NCI-H2171 (cell line): ENCODE results near the gene LTF.
"Not testable (repeated sequence)": the region's sequence is repeated elsewhere in the genome, so short reads cannot be mapped to it uniquely, and the experiment has no call there.

Experiments used
- DNase-seq: peaks from one replicate; lab custom pipeline; 2025; lab: John Stamatoyannopoulos, UW

The LTF gene

DNA sequence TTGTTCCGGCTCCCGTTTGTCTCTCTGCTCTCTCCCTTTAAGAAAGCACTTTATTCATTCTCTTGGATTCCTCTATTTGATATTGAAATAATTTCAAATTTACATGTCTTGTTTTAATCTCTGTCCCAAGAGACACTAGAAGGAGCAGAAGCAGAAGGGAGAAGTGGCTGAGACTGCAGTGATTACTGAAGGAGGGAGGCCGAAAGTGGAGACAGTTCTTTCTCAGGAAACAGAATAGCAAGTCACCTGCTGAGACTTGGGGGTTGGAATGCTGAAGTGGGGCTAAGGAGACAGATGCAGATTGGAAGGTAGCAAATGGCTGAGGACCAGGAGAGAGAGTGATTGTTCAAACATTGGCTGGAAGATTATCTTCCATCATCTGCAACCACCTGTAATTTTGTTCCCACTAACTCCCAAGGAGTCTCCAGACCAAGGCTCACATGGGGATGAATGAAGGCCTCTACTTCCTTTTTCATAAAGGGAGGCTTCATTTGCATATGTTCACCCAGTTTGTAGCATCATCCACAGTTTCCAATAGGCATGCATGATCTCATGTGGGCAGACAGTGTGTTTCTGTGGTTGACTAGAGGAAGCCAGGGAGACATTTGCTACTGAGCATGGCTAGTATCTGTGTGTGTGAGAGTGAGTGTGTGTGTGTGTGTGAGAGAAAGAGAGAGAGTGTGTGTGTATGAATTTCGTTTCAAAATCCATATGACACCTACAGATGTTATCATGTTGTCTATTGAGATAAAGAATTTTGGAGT lies 24.0 kb downstream of the LTF start:
- DNase-seq = no peak

DNA sequence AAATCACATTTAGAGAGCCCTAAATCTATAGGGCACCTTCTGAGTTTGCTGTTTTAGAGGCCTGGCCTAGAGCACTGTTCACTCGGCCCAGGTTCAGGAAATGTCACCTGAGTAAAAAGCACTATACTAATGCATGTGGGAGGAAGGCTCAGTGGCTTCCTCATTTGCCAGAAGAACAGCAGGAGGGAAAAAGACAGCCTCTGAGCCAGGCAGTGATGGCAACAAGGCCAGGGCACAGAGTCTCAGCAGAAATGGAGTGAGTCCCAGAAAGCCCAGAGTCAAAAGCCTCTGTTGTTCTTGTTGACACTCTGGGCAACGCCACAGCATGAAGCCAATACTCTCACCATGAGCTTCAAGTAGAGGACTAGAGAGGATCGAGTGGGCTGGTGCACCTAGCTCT lies 25.9 kb downstream of the LTF start:
- DNase-seq = no peak

DNA sequence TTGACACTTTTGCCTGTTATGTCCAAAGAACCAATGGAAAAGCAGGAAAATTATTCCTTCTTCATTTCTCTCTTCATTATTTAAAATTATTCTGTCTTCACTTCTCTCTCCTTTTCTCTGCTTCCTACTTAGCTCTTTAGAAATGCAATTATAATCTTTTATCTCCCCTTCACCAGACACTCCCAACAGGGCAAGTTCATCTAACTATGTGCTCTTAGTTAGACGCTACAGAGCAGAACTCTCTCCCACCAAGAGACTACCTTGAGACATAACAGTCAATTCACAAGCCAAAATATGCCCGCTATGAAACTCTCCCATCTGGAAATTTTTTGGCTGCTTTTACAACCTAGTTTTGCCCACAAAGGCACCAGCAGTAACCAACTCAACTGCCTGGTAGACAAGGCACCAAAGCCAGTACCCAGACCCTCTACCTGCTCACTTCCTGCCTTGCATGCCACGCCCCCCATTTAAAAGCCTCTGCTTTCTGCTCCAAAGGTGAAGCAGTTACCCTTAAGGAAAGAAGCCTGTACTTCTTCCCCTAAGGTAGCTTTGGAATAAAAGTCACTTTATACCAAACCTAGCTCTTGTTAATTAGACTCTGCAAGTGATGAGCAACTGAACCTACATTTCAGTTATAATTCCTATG lies 29.5 kb downstream of the LTF start:
- DNase-seq = no peak

DNA sequence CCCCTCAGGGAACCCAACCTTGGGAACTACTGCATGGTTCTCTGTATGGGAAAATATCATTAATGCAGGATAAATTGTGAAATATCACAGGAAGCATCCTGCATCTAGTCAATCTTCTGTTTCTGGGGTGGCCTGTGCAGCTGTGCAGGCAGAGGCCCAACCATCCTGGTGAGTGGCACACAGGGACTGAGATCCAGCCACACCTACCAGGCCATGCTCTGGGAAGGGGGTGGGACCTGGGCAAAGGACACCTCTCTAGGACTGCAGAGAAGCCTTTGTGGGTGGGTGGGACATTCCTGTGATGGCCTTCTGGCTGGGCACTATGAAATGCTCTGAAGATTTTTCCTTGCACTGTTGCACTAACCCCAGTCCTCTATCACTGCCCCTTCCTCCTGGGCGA lies 30.9 kb downstream of the LTF start:
- no peak for DNase-seq

DNA sequence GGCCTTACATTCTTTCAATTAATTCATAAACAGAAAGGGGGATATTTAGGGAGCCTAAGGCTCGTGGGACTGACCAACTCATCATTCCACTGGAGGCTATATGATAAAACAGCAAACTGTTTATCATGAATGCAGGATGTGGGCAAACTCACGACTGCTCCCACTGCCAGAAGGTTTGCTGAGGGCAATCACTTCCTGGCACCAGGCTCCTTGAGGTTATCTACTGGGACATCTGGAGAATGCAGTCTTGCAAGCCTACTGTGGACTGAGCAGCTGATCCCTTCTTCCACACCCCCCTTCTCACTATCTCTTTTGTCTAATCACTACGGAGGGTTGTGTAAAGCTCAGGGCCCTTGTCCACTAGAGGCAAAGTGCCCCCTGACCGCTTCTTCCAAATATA lies 31.6 kb downstream of the LTF start:
- not testable (repeated sequence) for DNase-seq

DNA sequence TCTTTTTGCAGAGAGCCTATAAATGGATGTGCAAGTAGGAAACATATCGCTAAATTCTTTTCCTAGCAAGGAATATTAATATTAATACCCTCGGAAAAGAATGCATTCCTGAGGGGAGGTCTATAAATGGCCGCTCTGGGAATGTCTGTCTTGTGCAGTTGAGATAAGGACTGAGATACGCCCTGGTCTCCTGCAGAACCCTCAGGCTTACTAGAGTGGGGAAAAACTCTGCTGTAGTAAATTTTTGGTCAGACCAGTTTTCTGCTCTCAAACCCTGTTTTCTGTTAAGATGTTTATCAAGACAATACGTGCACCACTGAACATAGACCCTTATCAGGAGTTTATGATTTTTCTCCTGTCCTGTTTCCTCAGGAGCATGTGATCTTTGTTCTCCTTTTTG lies 32.8 kb downstream of the LTF start:
- not testable (repeated sequence) for DNase-seq

DNA sequence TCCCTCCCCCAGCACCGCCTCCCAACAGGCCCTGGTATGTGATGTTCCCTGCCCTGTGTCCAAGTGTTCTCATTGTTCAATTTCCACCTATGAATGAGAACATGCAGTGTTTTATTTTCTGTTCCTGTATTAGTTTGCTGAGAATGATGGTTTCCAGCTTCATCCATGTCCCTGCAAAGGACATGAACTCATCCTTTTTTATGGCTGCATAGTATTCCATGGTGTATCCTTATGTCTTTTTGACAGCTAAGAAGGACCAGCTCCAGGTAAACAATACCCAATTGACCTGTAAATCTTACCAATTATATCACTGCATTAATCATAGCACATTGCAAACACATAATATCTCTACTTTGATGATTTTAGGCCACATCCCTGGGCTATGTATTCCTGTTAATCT lies 33.8 kb downstream of the LTF start:
- DNase-seq = not testable (repeated sequence)

DNA sequence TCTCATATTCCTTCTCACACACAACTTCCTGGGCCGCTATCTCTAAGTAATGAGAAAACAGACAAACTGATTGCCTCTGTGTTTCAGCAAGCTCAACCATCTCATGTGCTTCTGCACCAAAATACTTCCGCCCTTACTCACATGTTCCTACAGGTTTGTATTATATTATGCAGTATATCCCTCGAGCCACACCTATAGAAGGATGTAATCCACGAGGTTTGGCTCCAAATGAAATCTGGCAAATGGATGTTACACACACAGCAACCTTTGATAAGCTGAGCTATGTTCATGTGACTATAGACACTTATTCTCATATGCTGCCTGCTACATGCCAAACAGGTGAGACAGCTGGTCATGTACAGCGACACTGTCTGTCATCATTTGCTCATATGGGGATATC lies 35.0 kb downstream of the LTF start:
- DNase-seq = no peak

DNA sequence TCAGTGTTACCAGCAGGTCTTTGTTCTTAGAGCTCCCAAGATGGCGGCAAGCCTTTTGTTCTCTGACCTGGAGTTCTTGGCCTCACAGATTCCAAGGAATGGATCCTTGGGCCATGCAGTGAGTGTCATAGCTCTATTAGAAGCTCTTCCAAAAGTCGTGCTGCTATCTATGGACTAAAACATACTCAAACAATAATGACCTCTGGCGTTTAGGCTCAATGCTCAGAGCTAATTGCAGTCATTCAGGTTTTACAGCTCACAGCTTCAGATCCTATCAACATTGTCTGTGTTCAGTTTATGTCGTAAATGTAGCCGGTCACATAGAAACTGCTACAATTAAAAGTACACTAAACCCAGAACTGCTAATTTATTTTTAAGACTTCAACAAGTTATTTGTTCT lies 35.5 kb downstream of the LTF start:
- DNase-seq = no peak

DNA sequence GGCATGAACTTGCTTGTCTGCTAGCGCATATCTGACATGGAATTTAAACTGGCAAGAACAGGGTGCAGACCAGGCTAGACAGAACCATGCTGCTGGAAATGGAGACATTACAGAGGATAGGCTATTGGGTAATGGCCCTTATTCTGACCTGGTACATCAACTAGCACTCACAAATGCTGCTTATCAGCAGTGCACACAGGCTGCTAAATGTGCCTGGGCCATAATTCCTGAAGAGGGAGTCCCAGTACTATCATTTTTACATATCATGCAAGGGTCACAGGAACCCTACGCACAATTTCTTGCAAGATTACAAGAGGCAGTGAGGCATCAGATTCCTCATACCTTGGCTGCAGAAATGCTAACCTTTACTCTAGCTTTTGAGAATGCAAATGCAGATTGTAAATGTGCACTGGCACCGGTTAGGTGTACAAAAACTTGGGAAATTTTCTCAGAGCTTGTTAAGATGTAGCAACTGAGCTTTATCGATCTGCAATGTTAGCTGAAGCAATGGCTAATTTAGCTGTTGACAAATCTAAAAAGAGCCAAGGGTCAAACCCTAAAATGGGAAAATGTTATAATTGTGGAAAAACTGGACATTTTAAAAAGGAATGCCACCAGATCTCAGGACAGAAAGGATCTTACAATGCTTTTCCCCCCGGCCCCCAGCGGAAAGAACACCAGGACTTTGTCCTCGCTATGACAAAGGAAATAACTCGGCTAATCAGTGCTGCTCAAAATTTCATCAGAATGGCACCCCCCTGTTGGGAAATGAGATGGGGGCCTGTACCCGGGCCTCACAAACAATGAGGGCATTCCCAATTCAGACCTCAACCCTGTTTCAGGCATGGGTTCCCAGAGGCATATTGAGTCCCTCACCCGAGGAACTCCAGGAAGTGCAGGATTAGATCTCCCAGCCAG lies 36.5 kb downstream of the LTF start:
- no peak for DNase-seq

DNA sequence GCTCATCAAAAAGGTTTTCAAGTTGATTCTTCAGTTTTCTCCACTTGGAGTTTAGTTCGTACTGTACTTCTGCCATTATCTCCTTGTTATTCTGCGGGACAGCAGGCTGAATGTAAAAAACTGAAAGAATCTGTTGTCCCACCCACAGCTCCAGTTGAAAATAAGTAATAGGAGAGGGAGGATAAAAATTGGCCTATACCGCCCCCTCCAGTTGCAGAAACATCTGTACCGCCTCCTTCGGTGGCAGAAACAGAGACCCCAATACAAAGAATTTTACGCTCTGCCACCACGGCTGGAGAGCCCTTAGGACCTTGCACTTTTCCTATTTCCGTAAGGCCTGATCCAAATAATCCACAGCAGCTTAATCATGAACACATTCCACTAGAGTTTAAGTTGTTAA lies 37.3 kb downstream of the LTF start:
- not testable (repeated sequence) for DNase-seq

DNA sequence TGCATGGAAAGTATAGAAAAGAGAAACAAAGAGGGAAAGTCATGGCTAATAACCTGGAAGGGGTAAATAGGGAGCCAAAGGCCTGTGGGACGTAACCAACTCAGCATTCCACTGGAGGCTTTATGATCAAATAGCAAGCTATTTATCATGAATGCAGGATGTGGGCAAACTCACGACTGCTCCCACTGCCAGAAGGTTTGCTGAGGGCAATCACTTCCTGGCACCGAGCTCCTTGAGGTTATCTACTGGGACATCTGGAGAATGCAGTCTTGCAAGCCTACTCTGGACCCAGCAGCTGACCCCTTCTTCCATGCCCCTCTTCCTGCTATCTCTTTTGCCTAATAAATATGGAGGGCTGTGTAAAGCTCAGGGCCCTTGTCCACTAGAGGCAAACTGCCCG lies 38.2 kb downstream of the LTF start:
- not testable (repeated sequence) for DNase-seq

DNA sequence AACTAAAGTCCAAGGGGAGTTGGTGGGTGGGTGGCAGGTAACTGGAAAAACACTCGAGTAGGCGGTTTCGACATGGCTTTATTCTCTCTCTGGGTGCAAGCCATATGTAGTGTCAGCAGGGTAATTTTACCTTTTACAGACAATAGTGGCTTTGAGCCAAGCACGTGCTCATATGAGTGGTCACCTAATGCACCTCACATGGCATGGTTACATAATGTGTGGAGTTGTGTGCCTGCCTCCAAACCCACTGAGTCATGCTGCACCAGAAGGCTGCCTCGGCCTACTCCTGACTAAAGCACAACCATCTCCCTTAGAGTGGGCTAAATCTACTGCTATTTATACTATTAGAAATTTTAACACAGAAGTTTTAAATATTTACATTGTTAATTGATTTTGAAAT lies 41.1 kb downstream of the LTF start:
- no peak for DNase-seq

DNA sequence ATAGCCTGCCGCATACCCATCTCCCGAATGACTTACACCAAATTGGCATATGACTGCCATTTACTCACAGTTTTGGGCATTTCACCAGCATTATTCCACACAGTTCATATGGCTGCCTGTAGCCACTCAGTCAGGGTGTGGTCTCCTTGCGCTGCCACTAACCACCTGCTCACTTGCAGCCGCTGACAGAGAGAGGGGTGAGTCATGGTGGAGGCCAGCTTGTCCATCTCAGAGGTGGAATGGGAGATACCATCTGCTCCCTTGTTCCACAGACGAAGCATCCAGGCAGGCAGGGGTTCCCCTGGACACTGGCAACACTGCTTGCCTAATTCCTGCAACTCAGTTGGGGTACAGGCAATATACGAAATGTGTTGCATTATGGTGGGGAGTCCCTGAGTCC lies 42.1 kb downstream of the LTF start:
- no peak for DNase-seq

DNA sequence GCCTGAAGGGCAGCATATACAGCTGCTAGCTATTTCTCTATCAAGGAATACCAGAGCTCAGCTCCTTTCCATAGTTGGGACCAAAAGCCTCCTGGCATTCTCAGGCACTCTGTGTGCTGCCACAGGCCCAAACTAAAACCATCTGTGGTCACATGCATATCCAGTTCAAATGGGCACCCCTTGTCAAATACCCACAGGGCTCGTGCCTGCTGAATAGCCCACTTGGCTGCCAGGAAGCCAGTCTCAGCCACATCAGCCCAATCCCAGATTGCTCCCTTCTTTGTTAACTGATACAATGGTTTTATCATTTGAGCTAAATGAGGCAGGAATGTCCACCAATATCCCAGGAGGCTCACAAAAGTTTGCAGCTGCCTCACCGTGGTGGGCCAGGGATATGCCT lies 43.8 kb downstream of the LTF start:
- DNase-seq = no peak

DNA sequence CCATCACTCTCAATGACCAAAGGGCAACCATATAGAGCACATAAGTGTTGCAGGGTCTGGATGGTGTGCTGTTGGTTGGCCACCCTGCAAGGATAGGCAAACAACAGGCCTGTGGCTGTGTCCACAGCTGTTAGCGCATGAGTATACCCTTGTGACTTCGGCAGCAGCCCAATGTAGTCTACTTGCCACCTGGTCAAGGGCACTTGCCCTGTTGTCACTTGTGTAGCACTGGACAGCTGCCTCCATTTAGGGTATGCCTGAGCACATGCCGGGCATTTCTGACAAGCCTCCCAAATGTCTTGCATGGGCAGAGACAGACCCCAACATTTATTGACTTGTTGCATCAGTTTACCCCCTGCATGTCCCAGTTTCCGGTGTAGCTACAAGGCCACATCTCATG lies 44.9 kb downstream of the LTF start:
- no peak for DNase-seq

DNA sequence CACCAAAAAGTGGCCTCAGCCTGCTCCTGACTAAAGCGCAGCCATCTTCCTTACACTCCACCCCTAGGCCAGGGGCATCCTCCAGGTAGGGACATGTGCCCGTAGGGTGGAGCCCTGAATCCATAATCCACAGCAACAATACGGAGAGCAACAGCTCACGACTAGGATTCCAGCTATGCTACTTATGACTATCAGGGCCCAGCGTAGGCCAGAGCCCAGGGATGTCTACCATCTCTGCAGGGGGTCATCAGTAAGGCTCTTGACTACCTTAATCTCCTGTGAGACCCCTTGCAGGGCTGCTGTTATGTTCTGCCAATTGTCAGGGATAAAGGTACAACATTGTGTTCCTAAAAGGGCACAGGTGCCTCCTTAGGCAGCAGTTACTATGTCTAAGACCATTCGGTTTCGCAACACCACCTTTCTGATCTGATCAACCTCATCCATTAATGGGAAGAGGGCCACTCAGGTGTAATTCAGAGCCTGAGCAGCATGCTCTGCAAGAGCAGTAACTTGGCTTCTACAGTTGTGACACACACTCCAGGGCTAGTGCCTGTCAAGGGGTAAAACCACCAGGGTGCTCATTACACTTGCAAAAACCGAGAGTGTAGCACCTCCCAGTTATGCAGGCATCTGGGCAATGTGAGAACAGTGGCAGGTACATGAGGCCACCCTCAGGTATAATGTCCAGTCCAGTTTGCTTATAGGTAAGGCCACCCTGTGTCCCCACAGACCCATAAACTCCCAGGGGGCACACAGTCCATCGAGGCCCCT lies 46.7 kb downstream of the LTF start:
- no peak for DNase-seq

DNA sequence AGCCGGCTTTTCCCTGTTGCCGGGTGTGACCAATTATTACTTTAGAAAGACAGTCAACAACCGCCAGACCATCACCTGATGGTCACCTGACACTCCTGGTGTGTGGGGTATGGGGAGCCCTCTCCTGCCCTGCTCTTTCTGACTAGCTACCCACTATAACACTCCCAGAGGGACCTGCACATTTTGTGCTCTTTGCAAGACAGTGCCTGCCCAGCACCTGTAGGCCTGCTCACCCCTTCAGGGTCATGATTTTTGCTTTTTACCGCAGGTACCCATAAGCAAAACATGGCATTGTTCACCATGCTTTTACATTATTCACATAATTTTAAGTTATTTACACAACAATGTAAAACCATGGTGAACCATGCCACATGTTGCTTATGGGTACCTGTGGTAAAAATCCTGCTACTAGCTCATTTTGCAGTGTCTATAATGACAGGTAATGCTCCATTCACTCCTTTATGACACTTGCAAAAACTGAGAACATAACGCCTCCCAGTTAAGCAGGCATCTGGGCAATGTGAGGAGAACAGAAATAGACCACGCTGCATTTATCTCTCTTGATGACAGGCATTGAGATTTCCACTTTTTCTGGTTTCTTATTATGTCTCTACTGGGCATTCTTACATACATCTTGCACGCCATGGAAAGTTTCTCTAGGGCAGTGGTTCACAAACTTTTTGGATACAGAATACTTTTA lies 47.7 kb downstream of the LTF start:
- DNase-seq = no peak

DNA sequence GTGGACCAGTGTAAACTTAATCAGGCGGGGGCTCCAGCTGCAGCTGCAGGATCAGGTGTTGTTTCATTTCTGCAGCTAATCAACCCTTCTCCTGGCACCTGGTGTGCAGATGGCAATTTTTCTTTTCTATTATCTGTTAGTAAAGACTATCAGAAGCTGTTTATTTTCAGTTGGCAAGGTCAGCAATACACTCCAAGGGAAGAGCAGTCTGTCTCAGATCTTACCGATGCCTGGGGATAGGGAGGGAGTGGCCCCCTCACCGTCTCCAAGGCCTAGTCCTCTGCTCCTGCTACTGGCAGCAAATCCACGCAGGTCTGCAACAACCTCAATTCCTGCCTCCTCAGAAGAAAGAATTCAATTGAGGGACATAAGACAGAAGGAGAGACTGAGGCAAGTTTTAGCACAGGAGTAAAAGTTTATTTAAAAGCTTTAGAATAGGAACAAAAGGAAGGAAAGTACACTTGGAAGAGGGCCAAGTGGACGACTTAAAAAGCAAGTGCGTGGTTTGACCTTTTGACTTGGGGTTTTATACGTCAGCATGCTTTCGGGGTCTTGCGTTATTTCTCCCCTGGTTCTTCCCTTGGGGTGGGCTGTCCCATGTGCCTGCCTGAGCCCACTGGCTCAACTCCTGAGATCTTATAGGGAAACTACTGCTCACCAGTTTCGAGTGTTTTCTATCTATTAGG lies 48.4 kb downstream of the LTF start:
- peak; percentile 56 for DNase-seq

DNA sequence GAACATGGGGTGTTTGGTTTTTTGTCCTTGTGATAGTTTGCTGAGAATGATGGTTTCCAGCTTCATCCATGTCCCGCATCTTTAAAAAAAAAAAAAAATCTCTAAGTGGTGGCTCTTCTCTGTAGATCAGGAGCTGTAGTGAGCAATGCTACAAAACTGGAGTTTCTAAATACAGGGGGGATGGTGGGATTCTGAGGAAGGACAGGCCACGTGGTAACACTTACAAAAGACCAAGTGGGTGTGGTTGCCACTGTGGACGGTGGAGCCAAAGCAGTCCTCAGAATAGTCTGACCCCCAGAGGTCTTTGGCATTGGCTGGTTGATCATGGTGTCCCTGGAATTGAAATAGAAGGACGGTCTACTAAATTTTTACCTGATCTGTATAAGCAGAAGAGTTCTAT lies 50.0 kb downstream of the LTF start:
- no peak for DNase-seq

DNA sequence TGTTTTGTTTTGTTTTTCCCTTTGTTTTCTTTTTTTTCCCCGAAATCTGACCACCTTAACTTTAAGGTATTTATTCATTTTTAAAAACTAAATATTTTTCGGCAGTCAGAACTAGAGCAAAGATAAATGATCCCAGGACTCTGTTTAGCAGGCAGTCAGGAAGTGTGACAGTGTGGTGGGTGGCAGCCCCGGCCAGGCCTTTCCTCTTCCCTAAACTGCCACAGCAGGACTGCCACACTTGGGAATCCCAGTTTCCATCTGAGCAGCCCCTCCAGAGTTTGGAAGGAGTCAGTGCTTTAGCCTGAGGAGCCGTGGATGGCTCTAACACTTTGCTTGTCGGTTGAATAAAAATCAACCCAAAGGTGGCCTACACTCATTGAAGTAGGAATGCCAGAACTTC lies 50.8 kb downstream of the LTF start:
- DNase-seq = no peak
